ENCODE measurements around the gene PRR5L.

The PRR5L gene

GRCh38 chr11:36407356-36407755 lies 111.3 kb downstream of the PRR5L start:
- DNase-seq: no peak

- no peak for DNase-seq
These were observed 112.5 kb downstream of the PRR5L start for GRCh38 chr11:36408498-36409136.

DNA sequence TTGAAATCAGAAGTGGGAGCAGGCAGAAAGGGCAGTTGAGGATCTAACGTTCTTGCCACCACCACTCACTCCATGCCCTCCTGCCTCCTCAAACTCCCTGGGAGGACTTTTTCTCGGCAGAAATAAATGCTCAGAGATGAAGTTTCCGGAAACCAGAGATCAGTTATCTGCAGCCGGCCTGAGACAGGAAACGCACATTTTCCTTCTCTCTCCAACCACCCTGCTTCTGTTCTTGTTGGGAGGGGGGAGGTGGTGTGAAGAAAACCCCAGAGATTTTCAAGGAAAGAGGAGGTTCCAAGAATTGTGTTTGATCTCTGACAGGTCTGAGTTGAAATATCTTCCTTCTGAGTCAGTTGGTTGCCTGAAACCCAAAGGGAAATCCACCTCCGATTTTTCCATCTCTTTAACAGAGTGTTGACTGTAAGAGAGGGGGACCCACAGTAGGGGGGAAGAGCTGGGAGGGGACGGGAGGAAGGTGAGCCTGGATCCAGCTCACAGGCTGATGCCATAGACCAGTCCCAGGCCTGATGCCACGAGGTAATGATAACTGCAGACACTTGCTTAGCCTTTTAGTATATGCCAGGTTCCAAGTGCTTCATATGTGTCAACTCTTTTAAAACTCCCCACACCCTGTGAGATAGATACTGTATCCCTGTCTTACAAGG lies 113.2 kb downstream of the PRR5L start:
- DNase-seq: no peak

DNA sequence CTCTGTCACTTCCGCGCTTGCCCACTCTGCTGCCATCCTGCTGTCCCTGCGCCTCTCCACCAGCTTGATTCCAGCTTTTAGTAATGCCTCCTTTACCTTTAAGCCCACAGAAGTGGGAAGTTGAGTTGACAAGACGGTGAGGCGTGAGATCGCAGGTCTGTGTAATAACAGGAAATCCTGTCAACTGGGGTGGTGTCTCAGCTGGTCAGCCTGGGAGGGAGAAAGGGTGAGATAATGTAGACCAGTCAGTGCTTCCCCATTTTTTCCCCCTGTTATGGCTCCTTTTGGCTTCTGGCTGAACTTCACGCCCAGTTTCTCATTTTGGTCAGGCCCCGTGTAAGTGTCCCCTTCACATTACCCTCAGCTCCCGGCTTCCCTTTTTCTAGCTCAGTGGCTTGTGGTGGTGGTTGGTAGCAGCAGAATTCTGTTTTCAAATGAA lies 115.1 kb downstream of the PRR5L start:
- DNase-seq: peak; percentile 40

GRCh38 chr11:36412781-36413383 lies 116.8 kb downstream of the PRR5L start:
- DNase-seq: no peak

- DNase-seq: no peak
These were observed 121.1 kb downstream of the PRR5L start for GRCh38 chr11:36417154-36417553.

- no peak for DNase-seq
These were observed 123.8 kb downstream of the PRR5L start for GRCh38 chr11:36419791-36420424.

DNA sequence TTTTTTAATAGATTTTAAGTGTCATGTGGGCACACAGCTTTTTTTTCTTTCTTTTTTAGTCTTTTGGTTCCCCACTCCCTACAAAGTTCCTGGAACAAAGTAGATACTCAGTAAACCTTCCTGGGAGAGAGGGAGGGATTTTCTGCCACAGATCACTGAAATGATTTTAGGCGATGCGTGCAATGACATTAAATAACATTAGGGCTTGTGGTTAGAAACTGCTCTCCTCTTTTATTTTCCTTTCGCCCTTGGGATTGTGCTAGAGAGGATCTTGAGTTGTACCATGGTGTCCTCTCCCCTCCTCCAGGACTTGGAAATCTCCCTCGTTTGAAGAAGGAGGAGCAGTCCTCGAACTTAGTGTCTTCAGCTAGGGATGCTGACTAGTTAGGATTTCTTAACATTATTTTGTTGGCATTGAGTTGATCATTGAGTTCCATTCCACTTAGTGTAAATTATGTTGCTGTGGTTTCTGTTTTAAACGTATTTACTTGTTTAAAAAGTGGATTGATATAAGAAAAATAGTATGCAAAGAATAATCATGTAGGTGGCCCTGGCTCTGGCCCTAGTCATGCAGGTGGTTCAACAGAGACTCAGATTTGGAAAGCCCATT lies 125.6 kb downstream of the PRR5L start:
- DNase-seq: no peak

DNA sequence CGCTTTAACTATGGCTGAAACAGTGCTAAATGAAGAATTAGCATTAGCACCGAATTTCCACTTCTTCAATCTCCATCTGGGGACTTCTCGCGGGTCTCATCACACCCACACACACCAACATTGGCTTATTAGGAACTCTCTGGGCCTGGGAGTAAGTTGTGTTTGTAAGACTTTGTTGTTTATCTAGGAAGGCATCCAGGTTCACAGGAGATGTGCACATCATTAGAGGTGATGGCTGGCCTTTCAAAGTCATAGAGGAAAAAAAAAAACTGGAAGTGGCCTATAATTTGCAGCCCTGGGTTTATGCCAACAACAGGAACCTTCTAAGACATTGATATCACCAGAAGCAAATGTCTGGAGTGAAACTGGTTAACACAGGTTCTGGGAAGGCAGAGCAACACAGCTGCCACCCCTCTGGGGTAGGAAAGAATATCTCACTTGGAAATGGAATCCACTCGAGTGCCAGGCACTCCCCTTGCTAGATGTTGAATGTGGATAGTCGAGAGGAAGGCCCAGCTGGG lies 129.5 kb downstream of the PRR5L start:
- DNase-seq: no peak

GRCh38 chr11:36426226-36426848 lies 130.2 kb downstream of the PRR5L start:
- no peak for DNase-seq

- no peak for DNase-seq
These were observed 131.0 kb downstream of the PRR5L start for GRCh38 chr11:36427079-36427478.

GRCh38 chr11:36427876-36428275 lies 131.8 kb downstream of the PRR5L start:
- DNase-seq: no peak

DNA sequence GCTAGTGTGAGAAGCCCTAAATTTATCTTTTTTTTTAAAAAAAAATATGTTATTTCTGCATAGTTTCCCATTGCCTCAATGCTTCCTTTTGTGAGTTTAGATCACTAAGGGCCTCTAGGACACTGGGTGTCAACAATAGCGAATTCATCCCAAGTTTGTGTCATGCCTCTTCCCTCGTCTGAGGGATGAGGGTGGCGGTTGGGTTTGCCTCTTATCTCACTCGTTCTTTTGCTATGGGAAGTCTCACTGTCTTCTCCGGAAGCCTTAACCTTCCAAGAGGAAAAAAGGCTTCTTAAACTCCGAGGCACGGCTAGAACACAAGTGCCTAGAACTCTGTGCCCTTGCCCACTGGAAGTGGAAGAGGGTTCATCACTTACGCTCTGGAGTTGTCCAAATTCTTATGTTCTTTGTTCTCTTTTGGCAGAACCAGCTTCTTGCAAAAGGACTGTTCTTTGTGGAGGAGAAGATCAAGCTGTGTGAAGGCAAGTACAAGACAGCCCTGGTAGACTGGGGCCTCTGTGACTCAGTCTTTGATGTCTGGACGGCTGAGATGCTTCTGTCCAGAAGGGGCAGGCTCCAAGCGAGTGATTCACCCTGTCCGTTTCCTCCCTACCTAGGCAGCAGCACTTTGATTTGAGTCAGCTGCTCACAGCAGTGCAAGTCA lies 135.5 kb downstream of the PRR5L start:
- no peak for DNase-seq

DNA sequence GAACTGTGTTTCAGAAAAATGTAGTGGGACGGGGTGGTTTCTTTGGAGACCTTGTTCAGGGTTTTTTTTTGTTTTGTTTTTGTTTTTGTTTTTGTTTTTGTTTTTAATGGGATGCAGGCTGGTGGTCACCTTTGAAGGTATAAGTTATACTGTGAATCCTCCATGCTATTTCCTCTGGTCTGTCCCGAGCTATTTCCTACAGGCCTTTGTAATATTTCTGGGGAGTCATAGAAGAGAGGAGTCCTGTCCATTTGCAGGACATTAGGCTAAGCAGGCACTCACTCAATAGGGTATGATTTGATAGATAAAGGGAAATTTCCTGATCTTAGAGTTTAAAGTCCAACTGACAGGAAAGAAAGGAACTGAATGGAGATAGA lies 136.0 kb downstream of the PRR5L start:
- DNase-seq: no peak

DNA sequence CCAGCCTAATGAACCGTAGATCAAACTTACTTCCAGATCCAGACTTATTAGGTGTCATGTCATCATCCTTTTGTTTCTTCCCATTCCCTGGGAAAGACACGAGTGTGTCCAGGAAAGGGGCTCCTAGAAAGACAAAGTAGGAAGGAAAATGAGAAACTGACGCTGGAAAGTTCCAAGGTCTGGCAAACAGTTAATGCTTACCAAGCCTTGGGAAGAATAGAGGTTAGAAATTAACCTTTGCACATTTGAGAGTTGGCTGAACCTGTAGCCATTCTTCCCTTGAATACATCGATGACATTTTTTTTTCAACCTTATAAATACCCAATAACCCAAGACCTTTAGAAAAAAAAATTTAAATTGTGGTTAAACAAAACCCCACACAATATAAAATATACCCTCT lies 136.7 kb downstream of the PRR5L start:
- DNase-seq: no peak

GRCh38 chr11:36436064-36436463 lies 140.0 kb downstream of the PRR5L start:
- DNase-seq: no peak

GRCh38 chr11:36436589-36436988 lies 140.5 kb downstream of the PRR5L start:
- no peak for DNase-seq

DNA sequence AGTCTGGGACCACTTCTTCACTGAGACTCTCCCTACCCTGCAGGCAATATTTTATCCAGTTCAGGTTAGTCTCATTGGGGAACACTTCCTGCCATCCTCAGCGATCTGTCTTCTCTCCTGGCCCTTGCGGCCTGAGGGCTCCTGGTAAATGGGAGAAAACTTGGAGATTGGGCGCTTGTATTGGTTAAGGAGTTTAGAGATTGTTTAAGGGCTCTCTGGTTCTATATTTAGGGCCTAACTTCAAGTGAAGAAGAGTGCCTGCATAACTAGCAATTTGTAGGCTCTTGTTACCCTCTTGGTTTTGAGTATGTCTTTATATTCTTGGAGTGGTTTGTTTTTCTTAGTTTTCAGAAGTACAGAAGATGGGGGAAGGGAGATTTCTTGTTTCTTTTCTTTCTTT lies 141.3 kb downstream of the PRR5L start:
- no peak for DNase-seq

- no peak for DNase-seq
These were observed 142.0 kb downstream of the PRR5L start for GRCh38 chr11:36438126-36438525.

- no peak for DNase-seq
These were observed 145.6 kb downstream of the PRR5L start for GRCh38 chr11:36441610-36442208.

DNA sequence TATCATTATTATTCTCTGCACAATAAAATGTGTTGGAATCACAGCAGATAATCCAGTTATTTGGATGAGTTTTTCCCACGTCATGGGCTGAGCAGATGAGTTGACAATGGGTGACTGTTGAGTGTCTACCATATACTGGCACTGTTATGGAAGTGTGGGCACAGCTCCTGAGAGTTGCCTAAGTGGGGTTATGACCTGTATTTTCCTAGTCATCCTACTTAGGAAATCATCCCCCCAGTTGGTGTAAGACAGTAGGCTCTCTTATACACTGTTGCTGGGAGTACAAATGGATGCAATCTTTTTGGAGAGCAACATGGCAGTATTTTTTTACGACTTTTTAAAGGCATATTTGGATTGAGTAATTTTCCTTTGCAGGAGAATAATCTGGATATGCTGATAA lies 147.6 kb downstream of the PRR5L start:
- no peak for DNase-seq

GRCh38 chr11:36446135-36446534 lies 150.0 kb downstream of the PRR5L start:
- DNase-seq: no peak
